HG03064 (cell line): ENCODE data around the gene SPO11.
"Not testable (repeated sequence)": the region's sequence is repeated elsewhere in the genome, so short reads cannot be mapped to it uniquely, and the experiment has no call there.

Experiments used
- ATAC-seq: cut with Tn5 transposase; IDR thresholded peaks from one replicate; pipeline ENCODE4 v1.9.1; 2021; ENCODE audit warnings: low read depth; ENCODE audit not compliant: unreplicated experiment

SPO11 gene

GRCh38 chr20:57332105-57333089 lies 2.8 kb downstream of the SPO11 start:
- no peak for ATAC-seq

GRCh38 chr20:57335392-57335791 lies 5.8 kb downstream of the SPO11 start:
- no peak for ATAC-seq

GRCh38 chr20:57341663-57342062 lies 12.1 kb downstream of the SPO11 start:
- no peak for ATAC-seq

GRCh38 chr20:57342829-57343228 lies 13.2 kb downstream of the SPO11 start:
- no peak for ATAC-seq

- no peak for ATAC-seq
Measured at GRCh38 chr20:57346477-57346876, 16.9 kb downstream of the SPO11 start.

- ATAC-seq: no peak
Measured at GRCh38 chr20:57347393-57347792, 17.8 kb downstream of the SPO11 start.

GRCh38 chr20:57348200-57348921 lies 18.8 kb downstream of the SPO11 start:
- not testable (repeated sequence) for ATAC-seq

- not testable (repeated sequence) for ATAC-seq
Measured at GRCh38 chr20:57348922-57349574, 19.4 kb downstream of the SPO11 start.

- no peak for ATAC-seq
Measured at GRCh38 chr20:57350081-57350710, 20.6 kb downstream of the SPO11 start.

GRCh38 chr20:57350726-57351041 lies 21.1 kb downstream of the SPO11 start:
- ATAC-seq: not testable (repeated sequence)

GRCh38 chr20:57351042-57351783 lies 21.6 kb downstream of the SPO11 start, which contains the start of gene RAE1:
Gene RAE1, plus strand, starts transcription at chr20:57351255. Its CDS starts 2,784 bp downstream, at chr20:57354039.
- peak; percentile 54 for ATAC-seq

- no peak for ATAC-seq
Measured at GRCh38 chr20:57352305-57352704, 22.7 kb downstream of the SPO11 start.

- no peak for ATAC-seq
Measured at GRCh38 chr20:57353351-57353750, 23.7 kb downstream of the SPO11 start.

- no peak for ATAC-seq
Measured at GRCh38 chr20:57361517-57361916, 31.9 kb downstream of the SPO11 start.

- ATAC-seq: no peak
Measured at GRCh38 chr20:57364451-57364850, 34.8 kb downstream of the SPO11 start.

- ATAC-seq: no peak
Measured at GRCh38 chr20:57369596-57369995, 40.0 kb downstream of the SPO11 start.

- no peak for ATAC-seq
Measured at GRCh38 chr20:57370316-57370715, 40.7 kb downstream of the SPO11 start.

GRCh38 chr20:57371363-57371762 lies 41.8 kb downstream of the SPO11 start:
- no peak for ATAC-seq

- no peak for ATAC-seq
Measured at GRCh38 chr20:57372157-57372556, 42.6 kb downstream of the SPO11 start.
